Activated CD8-positive, alpha-beta memory T cell treated with anti-CD3 and anti-CD28 coated beads, Interleukin-2, amount 50 U/mL, for 48 hours (primary cell): Measurements from ENCODE around the gene RPP30.

Experiments
- DNase-seq: peaks from one replicate; pipeline ENCODE4 v3.0.0-alpha.2; 2020

RPP30 gene

DNA sequence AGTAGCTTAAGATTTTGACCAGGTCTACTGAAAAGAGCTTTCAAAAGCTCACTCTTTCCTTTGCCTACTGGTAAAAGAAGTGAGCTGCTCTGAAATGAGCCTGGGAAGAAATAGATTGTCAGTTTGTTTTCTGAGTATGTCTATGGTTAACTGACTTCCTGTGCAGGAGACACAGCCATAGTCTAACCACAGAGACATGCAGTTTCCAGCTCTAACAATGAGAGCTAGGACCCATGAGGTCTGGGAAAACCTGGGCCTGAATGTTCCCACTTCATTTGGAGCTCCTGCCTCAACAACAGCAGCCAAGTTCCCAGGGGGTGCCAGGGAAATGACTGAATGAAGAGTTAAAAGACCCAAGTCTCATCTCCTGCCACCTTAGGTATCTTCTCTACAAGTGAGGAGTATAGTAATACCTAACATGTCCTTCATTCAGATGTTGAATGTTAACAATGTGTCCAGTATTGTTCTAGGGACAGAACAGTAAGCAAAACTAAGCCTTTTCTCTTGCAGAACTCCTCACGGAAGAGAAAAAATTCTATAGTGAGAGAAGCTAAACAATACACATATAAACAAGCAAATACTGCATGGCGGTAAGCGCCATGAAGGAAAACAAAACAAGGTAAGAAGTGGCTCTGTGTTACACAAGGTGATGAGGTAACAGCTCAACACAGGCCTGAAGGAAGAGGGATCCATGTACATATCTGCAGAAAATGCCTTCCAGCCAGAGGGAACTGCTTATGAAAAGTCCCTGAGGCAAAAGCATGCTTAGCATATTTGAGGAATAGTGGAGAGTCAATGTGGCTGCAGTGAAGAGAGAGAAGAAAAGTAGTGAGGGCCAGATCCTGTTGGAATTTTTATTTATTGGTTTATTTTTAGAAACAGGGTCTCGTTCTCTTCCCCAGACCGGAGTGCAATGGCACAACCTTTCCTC is 75.5 kb downstream of the RPP30 start:
- no peak for DNase-seq
